ENCODE measurements around the gene FKBP15. TPM values are rescaled to one million over a fixed set of nuclear protein-coding genes. Genes with fewer than 3 reads are reported as not detected.

Gene FKBP15
- total and polyA plus RNA-seq, 2 donors (not counting 3 experiments of a cell fraction or from before 2014, with no cell fraction given): 16.8 to 26.8 TPM

- no TSS peak for BruUV-seq (replicated peaks)
- Histone ChIP-seq H3K9me3 (replicated peaks; ENCODE audit: control insufficient read depth, insufficient read depth, low read length) (no peaks in the 10 kb centered on the region), H3K9ac (replicated peaks; ENCODE audit: extremely low read depth, insufficient read depth, low read length) (no peak overlapping the region), H3K79me2 (ENCODE audit: control insufficient read depth, insufficient read depth, low read length) (no peaks in the 10 kb centered on the region), H3K4me1 (ENCODE audit: control insufficient read depth, extremely low read depth, insufficient read depth, low read length) (no peaks in the 10 kb centered on the region), H4K20me1 (replicated peaks; ENCODE audit: control insufficient read depth, extremely low read depth, insufficient read depth, low read length) (no peaks in the 10 kb centered on the region), H3K27ac (ENCODE audit: insufficient read depth, low read depth, low read length) (no peak overlapping the region), H3K4me3 (replicated peaks in 1 of 3; ENCODE audit: insufficient read depth in 1 of 3, low read depth in 1 of 3, low read length in 3 of 3) (no peak overlapping the region), H2AFZ (ENCODE audit: low read depth, low read length) (no peak overlapping the region), H3K4me2 (ENCODE audit: insufficient read depth, low read length) (no peak overlapping the region), H3K36me3 (ENCODE audit: control insufficient read depth in 2 of 2, extremely low read depth in 1 of 2, insufficient read depth in 2 of 2, low read length in 2 of 2) (no peaks in the 10 kb centered on the region), H3K27me3 (ENCODE audit: control insufficient read depth in 2 of 2, insufficient read depth in 2 of 2, low read length in 2 of 2) (peaks cover 0 to 7% of the 10 kb centered on the region in 2 experiments), H3K9me1 (replicated peaks; ENCODE audit: control insufficient read depth, extremely low read depth, insufficient read depth, low read length) (no peaks in the 10 kb centered on the region)
- no peak for FAIRE-seq
- ChIA-PET CTCF (interaction anchor here (1.2 kb wide), 1 partner anchor 14 kb away, joined by 3 read pairs; the partner anchor contains the start of gene SLC31A2), POLR2A (no interaction called here)
- intact Hi-C loops (cut with micrococcal nuclease) (no loop called here), dilution Hi-C loops (cut with MboI; ENCODE audit: extremely low pct_ligation_motif_present, low sequenced_read_pairs) (no loop called here)
- no peak for DNase-seq (ENCODE audit: low read depth, low spot score)
- TF ChIP-seq CTCF (IDR thresholded peaks at IDR 0.05; ENCODE audit: extremely low read depth in 1 of 2, insufficient read depth in 1 of 2, low read depth in 1 of 2, low read length in 2 of 2) (no peak), POLR2AphosphoS5 (IDR thresholded peaks at IDR 0.05; ENCODE audit: insufficient read depth, low read depth, low read length) (no peak), POLR2A (IDR thresholded peaks at IDR 0.05; ENCODE audit: low read depth, low read length) (no peak)
Measured at GRCh38 chr9:113137196-113138168, 83.6 kb downstream of the FKBP15 start.

- CTCF ChIA-PET: interaction anchor here (1.1 kb wide), 1 partner anchor 11 kb away, joined by 4 read pairs; no protein-coding TSS in a partner anchor
- Histone ChIP-seq H3K27me3 (ENCODE audit: control insufficient read depth in 2 of 2, insufficient read depth in 2 of 2, low read length in 2 of 2) (peaks cover 0 to 2% of the 10 kb centered on the region in 2 experiments), H2AFZ (ENCODE audit: low read depth, low read length) (no peak overlapping the region), H3K36me3 (ENCODE audit: control insufficient read depth in 2 of 2, extremely low read depth in 1 of 2, insufficient read depth in 2 of 2, low read length in 2 of 2) (no peaks in the 10 kb centered on the region), H3K27ac (ENCODE audit: insufficient read depth, low read depth, low read length) (no peak overlapping the region), H3K4me3 (replicated peaks in 1 of 3; ENCODE audit: insufficient read depth in 1 of 3, low read depth in 1 of 3, low read length in 3 of 3) (no peak overlapping the region), H3K9me1 (replicated peaks; ENCODE audit: control insufficient read depth, extremely low read depth, insufficient read depth, low read length) (no peaks in the 10 kb centered on the region), H3K9me3 (replicated peaks; ENCODE audit: control insufficient read depth, insufficient read depth, low read length) (no peaks in the 10 kb centered on the region), H3K9ac (replicated peaks; ENCODE audit: extremely low read depth, insufficient read depth, low read length) (no peak overlapping the region), H3K4me2 (ENCODE audit: insufficient read depth, low read length) (no peak overlapping the region), H3K4me1 (ENCODE audit: control insufficient read depth, extremely low read depth, insufficient read depth, low read length) (no peaks in the 10 kb centered on the region), H3K79me2 (ENCODE audit: control insufficient read depth, insufficient read depth, low read length) (no peaks in the 10 kb centered on the region), H4K20me1 (replicated peaks; ENCODE audit: control insufficient read depth, extremely low read depth, insufficient read depth, low read length) (no peaks in the 10 kb centered on the region)
- TF ChIP-seq GATA2 (IDR thresholded peaks at IDR 0.05; ENCODE audit: insufficient read depth, insufficient read length, low read depth, low read length): no peak
- no peak for TF ChIP-seq POLR2AphosphoS5 (IDR thresholded peaks at IDR 0.05; ENCODE audit: insufficient read depth, low read depth, low read length)
- intact Hi-C loops (cut with micrococcal nuclease) (no loop called here), dilution Hi-C loops (cut with MboI; ENCODE audit: extremely low pct_ligation_motif_present, low sequenced_read_pairs) (no loop called here)
- DNase-seq (ENCODE audit: low read depth, low spot score) (peak; percentile 28), FAIRE-seq (no peak)
- POLR2A ChIA-PET: no interaction called here
- no TSS peak for BruUV-seq (replicated peaks)
Measured at GRCh38 chr9:113131689-113132151, 89.4 kb downstream of the FKBP15 start.

All from endothelial cell of umbilical vein (primary cell).